ENCODE measurements around the gene PTPRG.
"Not testable (repeated sequence)": the region's sequence is repeated elsewhere in the genome, so short reads cannot be mapped to it uniquely, and the experiment has no call there.

The PTPRG gene

DNA sequence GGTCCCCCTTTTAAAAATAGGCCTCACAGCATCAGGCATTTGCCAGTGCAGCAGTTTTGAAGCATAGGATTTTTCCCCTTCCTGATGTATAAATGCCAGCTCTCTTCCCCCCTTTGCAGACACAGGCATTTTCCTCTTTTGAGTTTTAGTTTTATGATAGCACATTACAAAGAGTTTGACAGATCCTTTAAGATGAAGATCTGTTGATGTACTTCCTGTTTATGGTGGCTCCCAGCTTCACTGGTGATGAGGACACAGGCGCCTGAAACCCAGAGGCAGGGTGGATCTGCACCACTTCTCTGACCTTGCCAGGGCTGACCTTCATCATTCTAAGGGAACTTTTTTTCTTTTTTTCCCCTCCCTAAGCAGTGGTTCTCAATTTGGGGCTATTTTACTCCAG lies 243.4 kb downstream of the PTPRG start:
- Mint-ChIP-seq H3K36me3 (ENCODE audit: insufficient read depth) (no peaks in the 10 kb centered on the region), H3K4me3 (no peak overlapping the region), H3K4me1 (ENCODE audit: low read depth in 2 of 2) (peaks cover 0 to 1% of the 10 kb centered on the region in 2 donors), H3K9me3 (peaks cover 0 to 6% of the 10 kb centered on the region in 2 donors), H3K27me3 (no peaks in the 10 kb centered on the region), H3K27ac (no peak overlapping the region)
- DNase-seq (no peak), ATAC-seq (replicated peaks) (no peak)

DNA sequence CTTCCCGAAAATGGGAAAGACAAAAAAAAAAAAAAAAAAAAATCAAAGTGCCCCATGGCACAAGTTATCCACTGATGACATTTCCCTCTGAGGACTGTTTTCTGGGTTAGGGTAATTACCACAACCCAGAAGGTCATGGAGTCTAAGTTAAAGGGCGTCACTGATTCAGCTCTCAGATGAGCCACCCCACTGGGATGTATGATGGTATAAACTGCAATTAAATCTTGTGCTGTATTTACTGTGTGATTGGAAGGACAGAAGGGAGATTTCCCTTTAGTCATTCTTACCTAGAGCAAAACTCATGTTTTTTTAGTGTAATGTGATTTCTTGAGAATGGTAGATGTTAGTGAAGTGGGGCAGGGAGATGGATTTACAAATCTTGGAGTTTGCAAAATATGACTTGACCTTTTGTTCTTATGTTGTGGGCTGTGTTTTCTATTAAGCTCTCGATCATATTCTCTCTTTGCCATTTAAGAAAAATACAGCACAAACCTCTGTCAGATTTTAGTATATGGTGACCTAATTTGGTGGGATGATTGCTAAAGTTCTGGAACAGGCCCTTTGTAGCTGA lies 244.2 kb downstream of the PTPRG start:
- ATAC-seq (replicated peaks) (no peak), DNase-seq (no peak)
- H3K36me3 Mint-ChIP-seq (ENCODE audit: insufficient read depth) = no peaks in the 10 kb centered on the region
- peaks cover 0 to 5% of the 10 kb centered on the region in 2 donors for H3K9me3 Mint-ChIP-seq
- no peak overlapping the region for H3K27ac Mint-ChIP-seq
- no peaks in the 10 kb centered on the region for H3K27me3 Mint-ChIP-seq
- no peak overlapping the region for H3K4me3 Mint-ChIP-seq
- H3K4me1 Mint-ChIP-seq (ENCODE audit: low read depth in 2 of 2) = no peaks in the 10 kb centered on the region

DNA sequence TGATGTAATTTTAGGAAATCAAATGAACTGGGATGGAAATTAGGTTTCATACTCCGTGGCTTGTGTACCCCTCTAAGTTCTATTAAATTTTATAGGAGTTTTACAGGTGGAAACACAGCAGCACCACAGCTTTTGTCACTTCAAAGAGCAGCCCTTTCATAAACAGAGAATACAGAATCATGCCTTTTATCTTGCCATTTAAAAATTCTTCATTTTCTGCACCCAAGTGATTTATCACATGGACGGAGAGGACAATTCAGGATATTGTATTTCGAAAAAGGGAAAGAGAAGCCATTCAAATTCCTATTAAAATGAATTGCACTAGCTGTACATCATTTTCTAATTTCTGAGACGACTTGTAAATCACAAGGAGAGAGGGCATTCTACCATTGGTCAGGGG lies 245.4 kb downstream of the PTPRG start:
- Mint-ChIP-seq H3K27me3 (no peaks in the 10 kb centered on the region), H3K36me3 (ENCODE audit: insufficient read depth) (no peaks in the 10 kb centered on the region), H3K4me1 (ENCODE audit: low read depth in 2 of 2) (no peaks in the 10 kb centered on the region), H3K27ac (no peak overlapping the region), H3K9me3 (peaks cover 0 to 5% of the 10 kb centered on the region in 2 donors), H3K4me3 (no peak overlapping the region)
- DNase-seq (no peak), ATAC-seq (replicated peaks) (no peak)

DNA sequence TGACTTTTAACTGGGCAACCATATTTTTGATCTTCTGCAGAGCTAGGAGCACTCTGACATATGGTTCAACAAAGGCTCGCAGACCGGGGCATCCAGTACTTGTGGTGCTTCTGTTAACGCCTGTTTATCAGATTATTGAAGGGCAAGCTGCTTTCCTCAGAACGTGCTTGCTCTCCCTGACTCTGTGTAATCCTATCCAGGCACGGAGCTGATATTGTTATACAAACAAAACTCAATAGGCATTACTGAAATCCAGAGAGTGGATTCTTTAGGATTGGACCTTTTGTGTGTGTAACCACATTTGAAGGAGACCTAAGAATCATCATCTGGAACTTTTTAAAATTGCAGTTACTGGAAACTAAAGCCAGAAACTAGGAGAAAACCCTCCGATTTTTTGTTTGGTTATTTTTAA lies 246.5 kb downstream of the PTPRG start:
- no peak for DNase-seq
- Mint-ChIP-seq H3K9me3 (peaks cover 0 to 5% of the 10 kb centered on the region in 2 donors), H3K4me3 (no peak overlapping the region), H3K36me3 (ENCODE audit: insufficient read depth) (no peaks in the 10 kb centered on the region), H3K4me1 (ENCODE audit: low read depth in 2 of 2) (no peaks in the 10 kb centered on the region), H3K27ac (no peak overlapping the region), H3K27me3 (no peaks in the 10 kb centered on the region)
- ATAC-seq (replicated peaks) = no peak

DNA sequence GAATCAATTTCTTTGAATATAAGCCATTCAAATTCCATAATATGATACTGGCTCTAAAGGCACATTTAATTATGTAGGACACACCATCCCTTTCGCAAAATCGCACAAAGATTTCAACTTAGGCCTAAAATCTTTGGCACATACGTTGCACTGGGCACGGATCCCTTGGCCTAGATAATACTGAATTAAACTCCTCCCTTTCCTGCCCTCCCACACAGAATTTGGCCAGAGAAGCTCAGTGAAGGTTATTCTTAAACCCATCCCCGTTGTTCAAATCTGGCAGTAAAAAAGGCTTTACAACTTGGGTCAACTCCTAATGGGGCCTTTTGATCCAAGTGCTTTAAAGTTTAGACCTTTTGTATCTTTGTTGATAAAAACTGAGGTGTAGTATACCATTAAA lies 247.2 kb downstream of the PTPRG start:
- Mint-ChIP-seq H3K9me3 (peaks cover 0 to 7% of the 10 kb centered on the region in 2 donors), H3K36me3 (ENCODE audit: insufficient read depth) (no peaks in the 10 kb centered on the region), H3K4me1 (ENCODE audit: low read depth in 2 of 2) (no peaks in the 10 kb centered on the region), H3K27ac (no peak overlapping the region), H3K4me3 (no peak overlapping the region), H3K27me3 (no peaks in the 10 kb centered on the region)
- ATAC-seq (replicated peaks) = no peak
- no peak for DNase-seq

DNA sequence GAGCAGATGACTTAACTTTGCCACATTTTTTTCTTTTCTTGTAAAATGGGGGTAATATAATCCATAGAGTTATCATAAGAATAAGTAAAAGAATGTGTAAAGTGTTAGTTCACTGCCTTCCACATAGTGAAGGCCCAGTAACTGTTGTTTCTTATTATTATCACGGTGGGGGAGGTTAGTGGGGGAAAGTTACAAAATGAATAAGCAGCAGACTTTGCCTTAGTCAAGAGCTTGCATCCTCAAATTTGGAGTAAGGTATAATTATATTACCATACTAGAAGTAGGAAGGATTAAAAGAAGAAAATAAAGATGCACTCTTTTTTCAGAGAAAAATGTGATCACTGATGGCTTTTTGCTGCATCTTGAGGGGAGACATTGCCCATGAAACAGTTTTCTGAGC lies 247.6 kb downstream of the PTPRG start:
- H3K4me1 Mint-ChIP-seq (ENCODE audit: low read depth in 2 of 2) = no peaks in the 10 kb centered on the region
- H3K9me3 Mint-ChIP-seq = peaks cover 0 to 7% of the 10 kb centered on the region in 2 donors
- no peak overlapping the region for H3K4me3 Mint-ChIP-seq
- ATAC-seq (replicated peaks) (no peak), DNase-seq (no peak)
- H3K27ac Mint-ChIP-seq = no peak overlapping the region
- no peaks in the 10 kb centered on the region for H3K36me3 Mint-ChIP-seq (ENCODE audit: insufficient read depth)
- H3K27me3 Mint-ChIP-seq = no peaks in the 10 kb centered on the region

DNA sequence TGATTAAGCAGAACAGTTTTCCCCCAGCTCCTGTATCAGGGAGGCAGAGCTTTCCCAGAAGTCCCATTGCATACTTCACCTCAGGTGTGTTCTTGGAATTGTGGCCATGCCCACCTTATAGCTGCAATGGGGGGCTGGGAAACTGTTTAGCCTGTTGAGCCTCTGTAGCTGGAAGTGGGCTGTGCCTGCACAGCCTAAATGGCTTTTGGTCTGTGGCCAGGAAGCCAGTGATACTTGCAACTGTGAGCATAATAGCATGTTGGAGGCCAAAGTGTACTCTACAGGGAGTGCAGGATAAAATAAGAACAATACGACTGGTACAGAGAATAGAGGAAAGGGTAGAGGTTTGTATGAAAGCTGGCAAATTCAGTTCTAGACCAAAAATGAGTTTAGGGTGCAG lies 248.5 kb downstream of the PTPRG start:
- no peak overlapping the region for H3K27ac Mint-ChIP-seq
- H3K9me3 Mint-ChIP-seq = peaks cover 0 to 7% of the 10 kb centered on the region in 2 donors
- ATAC-seq (replicated peaks) (no peak), DNase-seq (no peak)
- no peaks in the 10 kb centered on the region for H3K4me1 Mint-ChIP-seq (ENCODE audit: low read depth in 2 of 2)
- H3K36me3 Mint-ChIP-seq (ENCODE audit: insufficient read depth) = no peaks in the 10 kb centered on the region
- H3K4me3 Mint-ChIP-seq = no peak overlapping the region
- no peaks in the 10 kb centered on the region for H3K27me3 Mint-ChIP-seq

DNA sequence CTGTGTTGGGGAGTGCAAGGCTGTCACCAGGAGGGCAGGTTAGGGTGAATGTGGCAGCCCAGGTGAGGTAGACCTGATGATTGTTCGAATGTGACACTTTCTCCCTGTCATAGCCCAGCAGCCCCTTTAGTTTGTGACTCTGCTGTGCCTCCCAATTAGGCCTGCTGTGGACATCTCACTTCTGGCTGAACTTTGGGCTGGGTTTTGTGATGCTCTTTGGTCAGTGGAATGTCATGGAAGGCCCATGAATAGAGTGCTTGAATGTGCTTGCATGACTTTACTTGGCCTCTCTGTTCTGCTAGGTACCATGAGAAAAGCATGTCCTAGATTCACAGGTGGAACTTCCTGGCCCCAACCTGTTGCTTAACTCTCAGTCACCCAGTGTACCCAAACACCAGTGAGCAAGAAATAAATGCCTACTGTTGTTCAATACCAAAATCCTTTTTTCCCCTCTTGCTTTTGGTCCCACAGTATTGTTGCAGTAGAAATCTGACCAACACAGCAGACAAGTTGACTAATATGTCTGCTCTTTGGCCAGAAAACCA lies 249.7 kb downstream of the PTPRG start:
- Mint-ChIP-seq H3K9me3 (peaks cover 0 to 7% of the 10 kb centered on the region in 2 donors), H3K36me3 (ENCODE audit: insufficient read depth) (no peaks in the 10 kb centered on the region), H3K27me3 (no peaks in the 10 kb centered on the region), H3K27ac (no peak overlapping the region), H3K4me3 (no peak overlapping the region), H3K4me1 (ENCODE audit: low read depth in 2 of 2) (no peaks in the 10 kb centered on the region)
- DNase-seq (no peak), ATAC-seq (replicated peaks) (no peak)

DNA sequence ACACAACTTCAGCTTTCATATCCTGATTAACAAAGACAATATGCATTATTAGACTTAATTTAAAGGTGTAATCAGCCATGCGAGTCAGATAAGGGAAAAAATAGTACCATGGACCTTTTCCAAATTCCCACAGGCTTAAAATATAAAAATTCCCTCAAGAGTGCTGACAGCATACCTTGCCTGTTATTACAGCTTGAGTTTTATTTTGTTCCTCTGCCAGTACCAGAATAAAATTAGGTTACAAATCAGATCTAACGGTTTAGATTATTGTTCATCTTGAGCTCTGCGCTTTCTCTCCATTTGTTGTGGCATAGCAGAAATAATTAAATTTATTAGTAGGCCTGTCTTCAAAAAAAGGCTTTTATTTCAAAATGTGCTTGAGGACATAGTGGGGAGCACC lies 250.3 kb downstream of the PTPRG start:
- H3K27ac Mint-ChIP-seq = no peak overlapping the region
- no peaks in the 10 kb centered on the region for H3K36me3 Mint-ChIP-seq (ENCODE audit: insufficient read depth)

DNA sequence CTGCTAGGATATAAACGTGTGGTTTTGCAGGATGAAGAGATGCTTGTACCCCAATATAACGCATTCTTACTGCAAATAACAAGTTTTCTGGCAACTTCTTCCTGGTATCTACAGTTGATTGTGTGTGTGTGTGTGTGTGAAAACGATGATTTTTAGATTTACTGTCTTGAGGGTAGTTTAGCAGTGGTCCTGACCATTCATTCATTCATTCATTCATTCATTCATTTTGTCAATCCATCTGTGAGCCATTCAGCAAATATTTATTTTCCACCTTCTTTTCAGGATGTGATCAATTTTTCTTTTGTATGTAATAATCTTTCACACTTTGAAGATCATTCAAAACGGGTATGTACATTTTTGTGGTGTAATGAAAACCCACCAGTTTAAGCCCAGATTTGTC lies 250.7 kb downstream of the PTPRG start:
- Mint-ChIP-seq H3K4me1 (ENCODE audit: low read depth in 2 of 2) (no peaks in the 10 kb centered on the region), H3K27ac (no peak overlapping the region)

More for the DNA sequence above, 250.3 kb downstream of the PTPRG start:
- Mint-ChIP-seq H3K27me3 (no peaks in the 10 kb centered on the region), H3K4me3 (no peak overlapping the region), H3K9me3 (peaks cover 0 to 9% of the 10 kb centered on the region in 2 donors), H3K4me1 (ENCODE audit: low read depth in 2 of 2) (no peaks in the 10 kb centered on the region)
- ATAC-seq (replicated peaks) = no peak
- DNase-seq = no peak

DNA sequence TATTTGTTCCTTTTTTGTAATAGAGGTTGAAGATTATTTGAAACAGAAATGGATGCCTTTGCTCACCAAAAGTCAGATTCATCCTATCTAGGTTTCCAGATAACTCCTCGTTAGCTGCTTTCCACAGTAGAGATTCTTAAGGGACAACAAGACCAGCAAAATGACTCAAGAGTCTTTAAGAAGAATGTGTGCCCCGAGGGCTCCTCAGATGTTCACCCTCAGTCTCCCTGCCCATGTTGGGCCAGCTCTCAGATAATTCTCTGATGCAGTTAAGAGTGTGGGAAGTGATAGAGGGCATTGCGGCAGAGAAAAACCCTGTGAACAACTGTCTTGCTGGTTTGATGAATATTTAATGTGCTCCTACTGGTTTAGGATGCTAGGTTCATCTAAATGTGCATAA lies 251.1 kb downstream of the PTPRG start:
- DNase-seq (no peak), ATAC-seq (replicated peaks) (no peak)
- Mint-ChIP-seq H3K36me3 (ENCODE audit: insufficient read depth) (no peaks in the 10 kb centered on the region), H3K9me3 (peaks cover 0 to 9% of the 10 kb centered on the region in 2 donors), H3K27ac (no peak overlapping the region), H3K4me3 (no peak overlapping the region), H3K27me3 (no peaks in the 10 kb centered on the region), H3K4me1 (ENCODE audit: low read depth in 2 of 2) (no peaks in the 10 kb centered on the region)

More for the DNA sequence above, 250.7 kb downstream of the PTPRG start:
- Mint-ChIP-seq H3K27me3 (no peaks in the 10 kb centered on the region), H3K36me3 (ENCODE audit: insufficient read depth) (no peaks in the 10 kb centered on the region), H3K9me3 (peaks cover 0 to 9% of the 10 kb centered on the region in 2 donors), H3K4me3 (no peak overlapping the region)
- ATAC-seq (replicated peaks) (no peak), DNase-seq (no peak)

DNA sequence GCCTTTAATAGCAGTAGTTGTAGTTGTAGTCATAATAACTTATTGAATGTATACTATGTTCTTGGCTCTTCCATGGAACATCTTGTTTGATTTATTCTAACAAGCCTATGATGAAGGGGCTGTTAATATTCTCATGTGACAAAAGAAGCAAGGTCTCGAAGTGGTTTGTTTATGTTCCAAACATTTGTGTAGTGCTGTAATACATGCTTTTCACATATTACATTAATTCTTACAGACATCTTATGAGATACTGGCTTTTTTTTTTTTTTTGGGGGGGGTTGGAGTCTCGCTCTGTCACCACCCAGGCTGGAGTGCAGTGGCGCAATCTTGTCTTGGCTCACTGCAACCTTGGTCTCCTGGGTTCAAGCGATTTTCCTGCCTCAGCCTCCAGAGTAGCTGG lies 252.3 kb downstream of the PTPRG start:
- DNase-seq = no peak
- no peak overlapping the region for H3K27ac Mint-ChIP-seq
- peaks cover 0 to 10% of the 10 kb centered on the region in 2 donors for H3K9me3 Mint-ChIP-seq
- no peaks in the 10 kb centered on the region for H3K4me1 Mint-ChIP-seq (ENCODE audit: low read depth in 2 of 2)
- H3K36me3 Mint-ChIP-seq (ENCODE audit: insufficient read depth) = no peaks in the 10 kb centered on the region
- no peaks in the 10 kb centered on the region for H3K27me3 Mint-ChIP-seq
- H3K4me3 Mint-ChIP-seq = no peak overlapping the region
- no peak for ATAC-seq (replicated peaks)

DNA sequence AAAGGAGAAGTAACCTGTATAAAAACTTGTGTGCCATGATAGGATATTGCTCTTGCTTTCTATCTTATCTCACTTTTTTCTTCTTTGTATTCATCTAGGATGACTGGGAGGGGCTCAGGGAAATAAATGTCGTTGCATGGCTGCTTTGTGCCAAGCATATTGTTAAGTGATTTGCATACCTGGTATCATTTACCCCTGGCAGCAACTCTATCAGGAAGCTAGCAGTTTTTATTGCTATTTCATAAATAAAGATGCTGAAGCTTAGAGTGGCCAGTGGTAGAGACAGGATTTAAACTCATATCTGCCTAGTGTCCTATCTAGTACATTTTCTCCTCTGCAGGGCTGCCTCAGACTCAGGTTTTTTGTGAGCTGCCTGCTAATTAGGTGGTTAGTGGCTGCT lies 253.3 kb downstream of the PTPRG start:
- Mint-ChIP-seq H3K4me3 (no peak overlapping the region), H3K4me1 (ENCODE audit: low read depth in 2 of 2) (no peaks in the 10 kb centered on the region), H3K9me3 (peaks cover 0 to 11% of the 10 kb centered on the region in 2 donors), H3K36me3 (ENCODE audit: insufficient read depth) (no peaks in the 10 kb centered on the region), H3K27ac (no peak overlapping the region), H3K27me3 (no peaks in the 10 kb centered on the region)
- DNase-seq (no peak), ATAC-seq (replicated peaks) (no peak)

DNA sequence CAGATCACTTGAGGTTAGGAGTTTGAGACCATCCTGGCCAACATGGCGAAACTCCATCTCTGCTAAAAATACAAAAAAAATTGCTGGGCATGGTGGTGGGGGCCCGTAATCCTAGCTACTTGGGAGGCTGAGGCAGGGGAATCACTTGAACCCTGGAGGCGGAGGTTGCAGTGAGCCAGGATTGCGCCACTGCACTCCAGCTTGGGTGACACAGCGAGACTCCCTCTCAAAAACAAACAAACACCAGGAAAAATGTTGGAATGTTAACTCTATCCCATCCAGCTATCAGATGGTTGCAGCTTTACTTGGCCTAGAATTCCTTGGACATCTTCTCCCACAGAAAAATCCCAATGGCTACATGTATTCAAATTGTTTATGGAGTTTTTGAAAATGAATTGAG lies 254.9 kb downstream of the PTPRG start:
- H3K4me1 Mint-ChIP-seq (ENCODE audit: low read depth in 2 of 2); H3K27ac Mint-ChIP-seq; ATAC-seq (replicated peaks); H3K27me3 Mint-ChIP-seq; DNase-seq; H3K4me3 Mint-ChIP-seq; H3K36me3 Mint-ChIP-seq (ENCODE audit: insufficient read depth): not testable (repeated sequence)
- H3K9me3 Mint-ChIP-seq = peaks cover 0 to 11% of the 10 kb centered on the region in 2 donors

Data from effector memory CD8-positive, alpha-beta T cell (primary cell).